Gastroesophageal sphincter (tissue), 3 donors: Measurements from ENCODE around the gene PPM1L.

Source experiments
- CTCF ChIP-seq, 4 experiments: fragments of 200-600 bp in 2 of 4; fragments of 450-650 bp in 2 of 4; sonication (generic) in 1 of 4; IDR thresholded peaks; one replicate each; pipeline ENCODE4 v1.5.1; 2017 to 2019; ENCODE audit warnings: antibody characterized with exemption in 4 of 4, mild to moderate bottlenecking in 2 of 4, moderate library complexity in 2 of 4
- EP300 ChIP-seq: sonication (generic); formaldehyde crosslinking; IDR thresholded peaks from one replicate; pipeline ENCODE4 v1.6.1; 2017; ENCODE audit warnings: antibody characterized with exemption, mild to moderate bottlenecking
- POLR2A ChIP-seq, 2 donors: fragments of 450-650 bp; IDR thresholded peaks; one replicate each; pipeline ENCODE4 v1.6.1; 2017; ENCODE audit warnings: antibody characterized with exemption in 2 of 2, mild to moderate bottlenecking in 2 of 2, moderate library complexity in 1 of 2
- POLR2AphosphoS5 ChIP-seq: sonication (generic); formaldehyde crosslinking; IDR thresholded peaks from one replicate; pipeline ENCODE4 v1.6.1; 2017; ENCODE audit warnings: antibody characterized with exemption

GRCh38 chr3:160943996-160944395 is 188.0 kb downstream of the PPM1L start:
- TF ChIP-seq CTCF (IDR thresholded peaks at IDR 0.05), result no peak
- no peak for TF ChIP-seq POLR2AphosphoS5
- TF ChIP-seq POLR2A (IDR thresholded peaks at IDR 0.05), result no peak
- TF ChIP-seq EP300, result no peak
